GM12878 (cell line): ENCODE measurements around the gene IPPK. TPM values are rescaled to one million over a fixed set of nuclear protein-coding genes. Genes with fewer than 3 reads are reported as not detected.
A peak's percentile ranks its signal among the peaks of the same experiment; 100 is the strongest.

Source experiments
- ATAC-seq: fragments of 200-7000 bp; cut with Tn5 transposase; 3 replicates; pipeline ENCODE4 v1.9.1; 2020; ENCODE audit warnings: mild to moderate bottlenecking, moderate library complexity
- BruUV-seq: library from RNA; stranded (reverse); fragments of 400-500 nt; replicated peaks from 2 replicates; lab custom pipeline; 2021; lab: Mats Ljungman, UMichigan
- CTCF ChIA-PET: fragments of 300-600 bp; sonication (Branson Sonifier 250); formaldehyde crosslinking; extraction: SDS; loops from one replicate; lab custom pipeline; 2021; ENCODE audit warnings: inconsistent platforms; lab: Yijun Ruan, JAX
- POLR2A ChIA-PET: fragments of 350-600 bp; formaldehyde crosslinking; extraction: SDS; loops from one replicate; lab custom pipeline; 2021; ENCODE audit warnings: inconsistent platforms; lab: Charles Lee
- RAD21 ChIA-PET: fragments of 300-600 bp; sonication (Branson Sonifier 250); formaldehyde crosslinking; loops from one replicate; lab custom pipeline; 2023; ENCODE audit warnings: antibody characterized with exemption; ENCODE audit not compliant: unreplicated experiment; lab: Charles Lee
- SMC1A ChIA-PET: fragments of 300-600 bp; sonication (Branson Sonifier 250); formaldehyde crosslinking; loops from one replicate; lab custom pipeline; 2023; ENCODE audit not compliant: unreplicated experiment, uncharacterized antibody; lab: Charles Lee
- DNase-seq: peaks from one replicate; pipeline ENCODE4 v3.0.0-alpha.2; 2011; ENCODE audit warnings: low read depth, low spot score
- FAIRE-seq: peaks from 3 replicates; lab custom pipeline; 2011; peaks lifted over from hg19 to GRCh38; lab: Jason Lieb, UNC
- H2AFZ ChIP-seq: 2 replicates; pipeline ENCODE4 v1.6.0; 2011; ENCODE audit warnings: low read depth, low read length, control low read depth; ENCODE audit not compliant: control insufficient read depth
- H3K27ac ChIP-seq: 2 replicates; pipeline ENCODE4 v1.5.1; 2011; ENCODE audit warnings: control low read depth; ENCODE audit not compliant: control insufficient read depth, insufficient read depth
- H3K27me3 ChIP-seq, 2 experiments: replicated peaks in 1 of 2; 2 replicates each; pipeline versions ENCODE4 v1.6.0 to v1.6.1; 2011; ENCODE audit warnings: low read length in 1 of 2; ENCODE audit not compliant: control insufficient read depth in 2 of 2, insufficient read depth in 2 of 2
- H3K36me3 ChIP-seq, 2 experiments: 2 replicates each; pipeline ENCODE4 v1.5.1; 2011; ENCODE audit warnings: low read length in 1 of 2; ENCODE audit not compliant: control insufficient read depth in 2 of 2, insufficient read depth in 2 of 2
- H3K4me1 ChIP-seq: 2 replicates; pipeline ENCODE4 v1.6.1; 2011; ENCODE audit warnings: mild to moderate bottlenecking, low read length, moderate library complexity, mixed read lengths; ENCODE audit not compliant: control insufficient read depth, insufficient read depth
- H3K4me2 ChIP-seq: 2 replicates; pipeline ENCODE4 v1.6.0; 2011; ENCODE audit warnings: control low read depth; ENCODE audit not compliant: control insufficient read depth, insufficient read depth
- H3K4me3 ChIP-seq: fragments of 200-600 bp; sonication (generic); 2 replicates; pipeline ENCODE4 v1.5.1; 2016
- H3K79me2 ChIP-seq: 2 replicates; pipeline ENCODE4 v1.6.0; 2011; ENCODE audit warnings: low read length; ENCODE audit not compliant: control insufficient read depth, insufficient read depth
- H3K9ac ChIP-seq: 2 replicates; pipeline ENCODE4 v1.8.0; 2011; ENCODE audit warnings: low read length, control low read depth, mixed read lengths; ENCODE audit not compliant: control insufficient read depth, insufficient read depth
- H3K9me3 ChIP-seq: replicated peaks from 3 replicates; pipeline ENCODE4 v1.5.1; 2011; ENCODE audit warnings: mild to moderate bottlenecking, low read length; ENCODE audit not compliant: control insufficient read depth, insufficient read depth
- H4K20me1 ChIP-seq: 2 replicates; pipeline ENCODE4 v1.6.0; 2011; ENCODE audit not compliant: control insufficient read depth, insufficient read depth
- ASH2L ChIP-seq: fragments of 300-600, 200-600 bp; sonication (generic); IDR thresholded peaks from 2 replicates; pipeline ENCODE4 v1.6.1; 2017; ENCODE audit warnings: low read depth, mild to moderate bottlenecking, borderline replicate concordance
- CEBPB ChIP-seq, 2 experiments: fragments of 150-350 bp in 1 of 2; IDR thresholded peaks; 2 replicates each; pipeline ENCODE4 v1.6.1; 2012 to 2014; ENCODE audit warnings: low read depth in 2 of 2, low read length in 2 of 2, borderline replicate concordance in 1 of 2, inconsistent platforms in 1 of 2
- E2F4 ChIP-seq: IDR thresholded peaks from 2 replicates; pipeline ENCODE4 v1.6.1; 2012; ENCODE audit warnings: low read depth, low read length, improper control_type of control experiment
- KDM1A ChIP-seq: fragments of 200-600 bp; sonication (generic); IDR thresholded peaks from 2 replicates; pipeline ENCODE4 v1.6.1; 2016; ENCODE audit warnings: borderline replicate concordance
- NR2F1 ChIP-seq: fragments of 450-650 bp; conservative IDR thresholded peaks from 2 replicates; pipeline ENCODE4 v1.6.1; 2017; ENCODE audit warnings: mild to moderate bottlenecking
- POLR2AphosphoS2 ChIP-seq: IDR thresholded peaks from 2 replicates; pipeline ENCODE4 v1.6.1; 2011; ENCODE audit warnings: low read depth, mild to moderate bottlenecking, low read length, improper control_type of control experiment, moderate library complexity
- TCF3 ChIP-seq: IDR thresholded peaks from 2 replicates; pipeline ENCODE4 v1.6.1; 2012; ENCODE audit warnings: low read depth, mild to moderate bottlenecking, low read length, borderline replicate concordance; ENCODE audit not compliant: insufficient read depth
- ZNF622 ChIP-seq: fragments of 450-650 bp; IDR thresholded peaks from 2 replicates; pipeline ENCODE4 v1.6.1; 2017; ENCODE audit warnings: mild to moderate bottlenecking, inconsistent platforms
- WGBS: methylation state at CpG from one replicate; pipeline ENCODE4 v1.1.6; 2016; ENCODE audit warnings: low lambda C conversion rate; ENCODE audit not compliant: insufficient replicate concordance, insufficient coverage; ENCODE audit errors: missing lambda C conversion rate; 5-methylcytosine and 5-hydroxymethylcytosine counted together
- in situ Hi-C: fragments of 300-500 bp; cut with MboI; formaldehyde crosslinking; loops from 9 replicates; pipeline ENCODE4 v1.14.3; 2018; ENCODE audit warnings: mixed read lengths
- intact Hi-C: fragments of 100-400 bp; cut with micrococcal nuclease; formaldehyde crosslinking; loops from one replicate; pipeline ENCODE4 v1.14.2; 2022; ENCODE audit not compliant: unreplicated experiment
- polyA plus RNA-seq, 11 experiments: library from polyadenylated mRNA; depleted of rRNA in 4 of 11; unstranded in 6 of 11; stranded (reverse) in 5 of 11; fragments of >200 nt; fragmentation: Nextera tagmentation in 4 of 11; fragmentation: Illumina TruSeq in 1 of 11; extraction: Ambion mirVana in 4 of 11; extraction: Trizol in 1 of 11; gene quantifications; 1 replicate in 1 of 11; 2 replicates in 10 of 11; pipeline versions ENCODE4 v1.2.1 to v1.2.3, GENCODE V29; 2011 to 2016; ENCODE audit warnings: inconsistent platforms in 2 of 11, missing spikeins in 2 of 11, low read depth in 1 of 11
- total RNA-seq, 4 experiments: library from RNA; depleted of rRNA in 3 of 4; stranded (reverse); fragments of >200 nt in 3 of 4; fragmentation: Illumina TruSeq in 1 of 4; extraction: Trizol in 1 of 4; gene quantifications; 2 replicates each; pipeline versions ENCODE4 v1.2.1 to v1.2.3, GENCODE V29; 2013 to 2021

Gene IPPK
- total and polyA plus RNA-seq, 10 of the 15 experiments (the other 5 are each of a cell fraction or from before 2014, with no cell fraction given) = 2.1 to 22.1 (median 11.4) TPM

DNA sequence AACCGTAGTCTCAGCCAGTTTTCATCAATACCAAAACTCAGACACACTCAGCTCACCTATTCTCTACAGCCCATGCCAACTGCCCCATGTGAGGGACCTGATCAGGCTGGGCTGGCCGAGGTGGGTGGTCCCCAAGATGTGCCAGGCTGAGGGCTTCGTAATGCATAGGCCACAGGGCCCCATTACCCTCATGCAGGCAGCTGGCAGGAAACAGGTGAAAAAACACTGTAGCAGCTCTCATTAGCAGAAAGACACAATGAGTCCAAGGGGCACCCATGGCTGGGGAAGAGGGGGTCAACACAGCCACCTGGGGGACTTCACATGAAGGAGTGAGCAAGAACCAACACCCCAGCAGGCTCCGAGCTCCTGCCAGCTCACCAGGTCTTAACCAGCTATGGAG is 8.2 kb downstream of the IPPK start (continued):
- TF ChIP-seq TCF3 (no peak), POLR2AphosphoS2 (no peak), KDM1A (no peak), E2F4 (no peak), CEBPB (IDR thresholded peaks at IDR 0.05; ENCODE audit: borderline replicate concordance in 1 of 2, low read depth in 2 of 2, low read length in 2 of 2) (no peak), ZNF622 (no peak)

DNA sequence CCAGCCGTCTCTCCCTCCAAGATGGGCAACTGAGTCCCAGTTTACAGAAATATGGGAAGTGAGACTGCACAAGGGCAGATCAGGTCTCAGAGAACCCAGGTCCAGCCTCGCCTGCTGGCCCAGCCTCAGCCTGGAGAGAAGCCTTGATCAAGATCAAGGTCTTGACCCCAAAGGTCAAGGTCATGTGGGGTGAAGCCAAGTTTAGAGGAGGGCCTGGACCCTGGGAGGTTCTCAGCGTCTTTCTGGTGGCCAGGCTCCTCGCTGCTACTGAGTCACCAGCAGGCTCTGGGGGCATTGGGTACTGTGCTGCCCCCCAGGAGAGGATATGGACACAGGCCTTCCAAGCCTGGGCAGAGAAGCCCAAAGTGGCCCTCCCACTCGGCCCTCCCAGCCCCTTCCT is 8.8 kb downstream of the IPPK start:
- no TSS peak for BruUV-seq
- in situ Hi-C loops = no loop called here
- H3K36me3 ChIP-seq = peaks cover 10 to 20% of the 10 kb centered on the region in 2 experiments
- FAIRE-seq (no peak), DNase-seq (no peak), ATAC-seq (no peak)
- no peak overlapping the region for H3K4me2 ChIP-seq
- H3K4me1 ChIP-seq = peaks cover 14% of the 10 kb centered on the region
- ChIA-PET CTCF (no interaction called here), RAD21 (no interaction called here), SMC1A (no interaction called here)
- H3K9ac ChIP-seq = no peak overlapping the region
- H3K27me3 ChIP-seq = no peaks in the 10 kb centered on the region
- H4K20me1 ChIP-seq = peaks cover 8% of the 10 kb centered on the region; the same call in 1 of the 2 replicates
- intact Hi-C loops = no loop called here
- H3K4me3 ChIP-seq = no peak overlapping the region
- no peak overlapping the region for H2AFZ ChIP-seq
- 74% methylated on average over 5 of the region's 5 CpGs for WGBS
- H3K79me2 ChIP-seq = peaks cover 30% of the 10 kb centered on the region
- TF ChIP-seq ASH2L (no peak), NR2F1 (0 out of 2 replicates have a peak, but pooled peaks have one; percentile 35)
- TF ChIP-seq, all 136 proteins: peak for 1
- Histone ChIP-seq H3K9me3 (no peaks in the 10 kb centered on the region), H3K27ac (no peak overlapping the region)
- POLR2A ChIA-PET = interaction anchor here (1.0 kb wide), 1 partner anchor 10 kb away, joined by 3 read pairs; no protein-coding TSS in a partner anchor
